ENCODE measurements around the gene FBXO5.
A peak's percentile ranks its signal among the peaks of the same experiment; 100 is the strongest.

FBXO5 gene

GRCh38 chr6:152982904-152983636, at the start of gene FBXO5:
TSS of gene FBXO5 (minus strand) at chr6:152983041. CDS start at chr6:152982959, 82 bp downstream.
- H3K9ac ChIP-seq (ENCODE audit: low read depth, low read length), result peak within 1 kb of the TSS; percentile 98
- H3K36me3 ChIP-seq (ENCODE audit: insufficient read depth, low read depth, low read length), result peaks cover 39% of the 10 kb centered on the region
- peaks cover 13% of the 10 kb centered on the region; the same call in 1 of the 2 replicates for H3K4me1 ChIP-seq (ENCODE audit: insufficient read depth, low read length)
- no peaks in the 10 kb centered on the region for H3K9me3 ChIP-seq (ENCODE audit: insufficient read depth, low read depth, low read length)
- H3K4me3 ChIP-seq (ENCODE audit: low read length), result peak within 1 kb of the TSS; percentile 87
- H3K27me3 ChIP-seq (ENCODE audit: insufficient read depth, low read length), result no peaks in the 10 kb centered on the region
- peak within 1 kb of the TSS; percentile 86 for H3K27ac ChIP-seq (ENCODE audit: low read length)

GRCh38 chr6:153032255-153032882, 49.5 kb upstream of the FBXO5 start:
- Histone ChIP-seq H3K36me3 (ENCODE audit: insufficient read depth, low read depth, low read length) (no peaks in the 10 kb centered on the region), H3K9ac (ENCODE audit: low read depth, low read length) (no peak overlapping the region), H3K27me3 (ENCODE audit: insufficient read depth, low read length) (no peaks in the 10 kb centered on the region), H3K4me1 (ENCODE audit: insufficient read depth, low read length) (peaks cover 10% of the 10 kb centered on the region), H3K9me3 (ENCODE audit: insufficient read depth, low read depth, low read length) (no peaks in the 10 kb centered on the region), H3K27ac (ENCODE audit: low read length) (no peak overlapping the region), H3K4me3 (ENCODE audit: low read length) (no peak overlapping the region)

GRCh38 chr6:153031335-153031955, 48.6 kb upstream of the FBXO5 start:
- H3K36me3 ChIP-seq (ENCODE audit: insufficient read depth, low read depth, low read length), result no peaks in the 10 kb centered on the region
- H3K9me3 ChIP-seq (ENCODE audit: insufficient read depth, low read depth, low read length), result no peaks in the 10 kb centered on the region
- no peak overlapping the region for H3K27ac ChIP-seq (ENCODE audit: low read length)
- H3K4me3 ChIP-seq (ENCODE audit: low read length), result no peak overlapping the region
- H3K4me1 ChIP-seq (ENCODE audit: insufficient read depth, low read length), result peaks cover 10% of the 10 kb centered on the region
- H3K9ac ChIP-seq (ENCODE audit: low read depth, low read length), result no peak overlapping the region
- no peaks in the 10 kb centered on the region for H3K27me3 ChIP-seq (ENCODE audit: insufficient read depth, low read length)

- no peak overlapping the region for H3K4me3 ChIP-seq (ENCODE audit: low read length)
- no peaks in the 10 kb centered on the region for H3K9me3 ChIP-seq (ENCODE audit: insufficient read depth, low read depth, low read length)
- H3K27me3 ChIP-seq (ENCODE audit: insufficient read depth, low read length), result no peaks in the 10 kb centered on the region
- peaks cover 10% of the 10 kb centered on the region for H3K4me1 ChIP-seq (ENCODE audit: insufficient read depth, low read length)
- 0 out of 2 replicates have a peak, but pooled peaks cover 3% of the 10 kb centered on the region for H3K36me3 ChIP-seq (ENCODE audit: insufficient read depth, low read depth, low read length)
- H3K27ac ChIP-seq (ENCODE audit: low read length), result no peak overlapping the region
- H3K9ac ChIP-seq (ENCODE audit: low read depth, low read length), result no peak overlapping the region
Measured at GRCh38 chr6:153028963-153029362, 46.1 kb upstream of the FBXO5 start.

- H3K9ac ChIP-seq (ENCODE audit: low read depth, low read length), result no peak overlapping the region
- 0 out of 2 replicates have a peak, but pooled peaks cover 5% of the 10 kb centered on the region for H3K36me3 ChIP-seq (ENCODE audit: insufficient read depth, low read depth, low read length)
- no peak overlapping the region for H3K4me3 ChIP-seq (ENCODE audit: low read length)
- no peak overlapping the region for H3K27ac ChIP-seq (ENCODE audit: low read length)
- peaks cover 10% of the 10 kb centered on the region for H3K4me1 ChIP-seq (ENCODE audit: insufficient read depth, low read length)
- H3K27me3 ChIP-seq (ENCODE audit: insufficient read depth, low read length), result no peaks in the 10 kb centered on the region
- H3K9me3 ChIP-seq (ENCODE audit: insufficient read depth, low read depth, low read length), result no peaks in the 10 kb centered on the region
Measured at GRCh38 chr6:153028286-153028685, 45.4 kb upstream of the FBXO5 start.

- no peak overlapping the region for H3K9ac ChIP-seq (ENCODE audit: low read depth, low read length)
- H3K36me3 ChIP-seq (ENCODE audit: insufficient read depth, low read depth, low read length), result 0 out of 2 replicates have a peak, but pooled peaks cover 5% of the 10 kb centered on the region
Measured at GRCh38 chr6:153027480-153027879, 44.6 kb upstream of the FBXO5 start.

GRCh38 chr6:153024709-153025017, 41.8 kb upstream of the FBXO5 start:
- H3K27ac ChIP-seq (ENCODE audit: low read length), result no peak overlapping the region
- H3K4me3 ChIP-seq (ENCODE audit: low read length), result no peak overlapping the region
- H3K4me1 ChIP-seq (ENCODE audit: insufficient read depth, low read length), result no peaks in the 10 kb centered on the region
- H3K27me3 ChIP-seq (ENCODE audit: insufficient read depth, low read length), result no peaks in the 10 kb centered on the region
- H3K36me3 ChIP-seq (ENCODE audit: insufficient read depth, low read depth, low read length), result 0 out of 2 replicates have a peak, but pooled peaks cover 5% of the 10 kb centered on the region
- H3K9me3 ChIP-seq (ENCODE audit: insufficient read depth, low read depth, low read length), result no peaks in the 10 kb centered on the region
- no peak overlapping the region for H3K9ac ChIP-seq (ENCODE audit: low read depth, low read length)

More at GRCh38 chr6:153027480-153027879, 44.6 kb upstream of the FBXO5 start:
- no peak overlapping the region for H3K4me3 ChIP-seq (ENCODE audit: low read length)
- H3K27me3 ChIP-seq (ENCODE audit: insufficient read depth, low read length), result no peaks in the 10 kb centered on the region
- peaks cover 10% of the 10 kb centered on the region for H3K4me1 ChIP-seq (ENCODE audit: insufficient read depth, low read length)
- H3K9me3 ChIP-seq (ENCODE audit: insufficient read depth, low read depth, low read length), result no peaks in the 10 kb centered on the region
- H3K27ac ChIP-seq (ENCODE audit: low read length), result no peak overlapping the region

- Histone ChIP-seq H3K9ac (ENCODE audit: low read depth, low read length) (no peak overlapping the region), H3K27ac (ENCODE audit: low read length) (no peak overlapping the region), H3K4me3 (ENCODE audit: low read length) (no peak overlapping the region), H3K27me3 (ENCODE audit: insufficient read depth, low read length) (no peaks in the 10 kb centered on the region), H3K4me1 (ENCODE audit: insufficient read depth, low read length) (no peaks in the 10 kb centered on the region), H3K36me3 (ENCODE audit: insufficient read depth, low read depth, low read length) (0 out of 2 replicates have a peak, but pooled peaks cover 5% of the 10 kb centered on the region), H3K9me3 (ENCODE audit: insufficient read depth, low read depth, low read length) (no peaks in the 10 kb centered on the region)
Measured at GRCh38 chr6:153023977-153024708, 41.3 kb upstream of the FBXO5 start.

- Histone ChIP-seq H3K36me3 (ENCODE audit: insufficient read depth, low read depth, low read length) (no peaks in the 10 kb centered on the region), H3K9me3 (ENCODE audit: insufficient read depth, low read depth, low read length) (no peaks in the 10 kb centered on the region), H3K27ac (ENCODE audit: low read length) (no peak overlapping the region), H3K27me3 (ENCODE audit: insufficient read depth, low read length) (no peaks in the 10 kb centered on the region), H3K9ac (ENCODE audit: low read depth, low read length) (no peak overlapping the region), H3K4me3 (ENCODE audit: low read length) (no peak overlapping the region), H3K4me1 (ENCODE audit: insufficient read depth, low read length) (no peaks in the 10 kb centered on the region)
Measured at GRCh38 chr6:153018355-153018754, 35.5 kb upstream of the FBXO5 start.

- H3K4me3 ChIP-seq (ENCODE audit: low read length), result no peak overlapping the region
Measured at GRCh38 chr6:153016846-153017245, 34.0 kb upstream of the FBXO5 start.

GRCh38 chr6:153015094-153015640, 32.3 kb upstream of the FBXO5 start:
- H3K4me1 ChIP-seq (ENCODE audit: insufficient read depth, low read length), result no peaks in the 10 kb centered on the region
- no peaks in the 10 kb centered on the region for H3K9me3 ChIP-seq (ENCODE audit: insufficient read depth, low read depth, low read length)
- H3K36me3 ChIP-seq (ENCODE audit: insufficient read depth, low read depth, low read length), result no peaks in the 10 kb centered on the region
- H3K9ac ChIP-seq (ENCODE audit: low read depth, low read length), result no peak overlapping the region
- no peak overlapping the region for H3K27ac ChIP-seq (ENCODE audit: low read length)
- H3K27me3 ChIP-seq (ENCODE audit: insufficient read depth, low read length), result no peaks in the 10 kb centered on the region
- H3K4me3 ChIP-seq (ENCODE audit: low read length), result no peak overlapping the region

More at GRCh38 chr6:153016846-153017245, 34.0 kb upstream of the FBXO5 start:
- no peaks in the 10 kb centered on the region for H3K36me3 ChIP-seq (ENCODE audit: insufficient read depth, low read depth, low read length)
- H3K27me3 ChIP-seq (ENCODE audit: insufficient read depth, low read length), result no peaks in the 10 kb centered on the region
- H3K4me1 ChIP-seq (ENCODE audit: insufficient read depth, low read length), result no peaks in the 10 kb centered on the region
- no peak overlapping the region for H3K27ac ChIP-seq (ENCODE audit: low read length)
- no peak overlapping the region for H3K9ac ChIP-seq (ENCODE audit: low read depth, low read length)
- H3K9me3 ChIP-seq (ENCODE audit: insufficient read depth, low read depth, low read length), result no peaks in the 10 kb centered on the region

All from iPS-20b (cell line).